Measurements from ENCODE around the gene WIF1.

- TF ChIP-seq CTCF (conservative IDR thresholded peaks at IDR 0.05; ENCODE audit: low read depth, low read length), result no peak
- TF ChIP-seq EZH2 (IDR thresholded peaks at IDR 0.05; ENCODE audit: low read length, unreplicated experiment), result no peak
- no peak for TF ChIP-seq EZH2phosphoT487 (IDR thresholded peaks at IDR 0.05; ENCODE audit: borderline replicate concordance, low read length)
Measured at GRCh38 chr12:65090461-65090860, 30.6 kb downstream of the WIF1 start.
